Activated gamma-delta T cell (primary cell): ENCODE data around the gene ASB8.
"Not testable (repeated sequence)": the region's sequence is repeated elsewhere in the genome, so short reads cannot be mapped to it uniquely, and the experiment has no call there.

Source experiments
- DNase-seq: peaks from one replicate; lab custom pipeline; 2025; lab: John Stamatoyannopoulos, UW

ASB8 gene

GRCh38 chr12:48142818-48143674 is 14.3 kb downstream of the ASB8 start:
- no peak for DNase-seq

DNA sequence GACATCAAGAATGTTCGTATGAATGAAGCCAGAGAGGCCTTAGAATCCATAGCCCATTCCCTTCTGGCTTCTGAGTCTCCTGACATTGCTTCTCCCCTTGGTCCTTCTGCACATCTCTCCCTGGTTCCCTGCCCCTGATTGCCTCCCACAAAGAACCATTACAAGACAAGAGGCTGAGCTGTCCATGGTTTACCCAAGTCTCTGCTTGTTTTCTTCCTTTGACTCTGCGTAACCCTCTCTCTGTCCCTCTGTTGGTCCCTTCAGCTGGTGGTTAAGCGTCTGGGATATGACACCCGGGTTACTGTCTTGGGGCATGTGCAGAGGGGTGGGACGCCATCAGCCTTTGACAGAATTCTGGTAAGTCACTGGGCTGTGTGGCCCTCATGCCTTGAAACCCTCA is 22.3 kb downstream of the ASB8 start:
- DNase-seq: no peak

GRCh38 chr12:48132826-48133225 is 24.5 kb downstream of the ASB8 start:
- no peak for DNase-seq

DNA sequence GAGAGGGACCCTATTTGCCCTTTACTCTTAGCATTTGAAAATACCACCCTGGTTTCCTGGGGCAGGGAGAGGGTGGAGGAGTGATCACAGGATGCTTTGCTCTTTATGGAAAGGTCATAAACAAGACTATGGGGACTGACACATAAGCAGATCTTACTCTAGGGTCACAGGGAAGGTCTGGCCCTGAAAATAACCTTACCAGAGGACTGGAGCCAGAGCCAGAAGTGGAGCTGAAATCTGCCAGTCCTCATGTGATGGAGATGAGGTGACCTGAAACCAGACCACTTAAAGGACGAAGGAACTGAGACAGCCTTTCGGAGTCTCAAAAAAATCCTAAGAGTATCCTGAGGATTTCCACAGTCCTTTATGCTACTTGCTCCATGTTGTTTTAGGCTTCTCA is 25.8 kb downstream of the ASB8 start:
- DNase-seq: no peak

- DNase-seq: no peak
These were observed 27.9 kb downstream of the ASB8 start for GRCh38 chr12:48129376-48129775.

DNA sequence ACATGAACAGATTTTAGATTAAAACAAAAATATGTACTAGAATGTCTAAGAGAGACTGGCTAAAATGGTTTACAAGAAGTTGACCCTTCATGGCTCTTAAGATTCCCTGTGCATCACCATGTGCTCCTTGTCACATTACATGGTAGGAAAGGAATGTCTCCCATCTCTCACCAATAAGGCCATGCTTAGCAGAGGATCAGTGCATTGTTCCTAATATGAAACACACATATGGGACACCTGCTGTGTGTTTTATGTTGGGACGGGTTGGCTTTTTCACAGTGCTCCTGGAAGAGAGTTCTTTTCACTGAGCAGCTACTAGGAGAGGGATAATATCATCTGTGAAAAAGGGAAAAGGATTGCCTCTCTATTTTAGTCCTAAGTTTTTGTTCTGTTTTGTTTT is 28.5 kb downstream of the ASB8 start:
- no peak for DNase-seq

DNA sequence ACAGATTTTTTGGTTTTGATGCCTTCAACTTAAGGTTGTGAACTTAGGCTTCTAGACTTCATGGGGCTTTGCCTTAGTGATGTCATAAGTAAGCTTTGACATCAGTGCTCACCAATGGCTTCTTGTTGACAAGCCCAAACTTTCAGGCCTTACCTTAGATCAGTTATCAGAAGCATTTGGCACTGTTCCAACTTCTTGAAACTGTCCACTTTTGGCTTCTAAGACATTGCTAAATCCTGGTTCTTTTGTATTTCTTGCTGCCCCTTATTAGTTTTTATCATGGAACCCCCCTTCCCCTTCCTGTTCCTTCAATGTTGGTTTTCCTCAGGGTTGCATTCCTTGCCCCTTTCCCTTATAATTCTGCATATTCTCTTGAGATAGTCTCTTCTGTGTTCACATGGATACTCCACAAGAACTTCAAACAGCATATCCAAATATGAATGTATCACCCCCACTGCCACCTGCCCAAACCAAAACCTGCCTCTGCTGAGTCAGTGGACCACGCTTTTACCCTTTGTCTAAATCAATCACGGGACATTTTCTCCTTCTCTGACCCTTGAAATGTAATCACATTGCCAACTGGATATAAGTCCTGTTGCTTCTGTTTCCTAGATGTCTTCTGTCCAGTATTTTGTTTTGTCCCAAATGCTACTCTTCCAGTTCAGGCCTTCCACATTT is 30.2 kb downstream of the ASB8 start:
- no peak for DNase-seq

GRCh38 chr12:48125985-48126384 is 31.3 kb downstream of the ASB8 start:
- no peak for DNase-seq

- not testable (repeated sequence) for DNase-seq
These were observed 31.8 kb downstream of the ASB8 start for GRCh38 chr12:48125542-48125941.

GRCh38 chr12:48123169-48123568 is 34.1 kb downstream of the ASB8 start:
- no peak for DNase-seq

DNA sequence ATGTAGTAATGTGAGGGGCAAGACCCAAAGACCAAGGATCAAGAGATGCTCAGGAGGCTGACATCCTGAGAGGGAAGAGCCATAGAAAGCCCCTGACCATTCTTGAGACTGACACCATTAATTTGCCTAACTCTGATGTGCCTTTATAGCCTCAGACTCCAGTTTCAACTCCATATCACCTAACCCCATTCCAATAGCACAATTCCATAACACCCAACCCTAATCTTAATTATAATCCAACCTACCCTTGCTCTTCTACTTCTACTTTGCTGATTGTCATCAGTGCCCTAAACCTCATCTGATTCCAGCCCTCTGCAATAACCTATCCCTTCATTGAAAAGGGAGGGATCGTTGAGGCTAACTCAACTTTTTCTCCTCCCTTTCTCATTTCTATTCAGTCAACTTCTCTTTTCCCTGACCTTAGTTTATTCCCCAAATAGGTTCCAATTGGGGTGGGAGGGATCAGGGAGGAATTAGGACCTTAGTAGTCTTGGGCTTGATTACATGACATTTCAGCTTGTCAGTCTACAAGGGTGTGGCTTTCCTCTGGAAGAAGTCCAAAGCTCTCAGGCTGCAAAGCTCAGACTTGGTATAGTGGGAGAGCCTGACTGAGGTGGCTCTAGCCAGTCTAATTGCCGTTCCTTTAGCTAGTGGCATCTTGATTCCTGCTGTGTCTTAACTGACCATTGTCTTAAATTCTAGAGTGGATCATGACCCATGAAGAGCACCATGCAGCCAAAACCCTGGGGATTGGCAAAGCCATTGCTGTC is 35.1 kb downstream of the ASB8 start:
- DNase-seq: no peak

DNA sequence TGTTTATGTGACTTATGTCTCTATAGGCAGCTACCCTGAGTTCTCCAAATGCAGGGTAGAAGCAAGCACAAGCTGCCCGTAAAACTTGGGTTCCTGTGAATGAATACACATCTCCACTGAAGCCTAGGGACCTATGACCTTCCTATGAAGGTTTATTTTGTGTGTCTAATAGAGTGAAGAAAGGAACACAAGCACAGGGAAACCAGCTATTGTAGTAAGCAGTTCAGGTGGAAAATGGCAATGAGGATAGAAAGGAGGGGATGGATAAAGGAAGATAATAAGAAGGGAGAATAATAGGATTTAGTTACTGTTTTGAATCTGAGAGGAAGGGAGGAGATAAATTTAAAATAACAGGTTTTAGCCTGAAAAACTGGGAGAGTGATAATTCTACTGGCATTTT is 35.8 kb downstream of the ASB8 start:
- DNase-seq: no peak

GRCh38 chr12:48119834-48120195 is 37.5 kb downstream of the ASB8 start:
- DNase-seq: no peak

DNA sequence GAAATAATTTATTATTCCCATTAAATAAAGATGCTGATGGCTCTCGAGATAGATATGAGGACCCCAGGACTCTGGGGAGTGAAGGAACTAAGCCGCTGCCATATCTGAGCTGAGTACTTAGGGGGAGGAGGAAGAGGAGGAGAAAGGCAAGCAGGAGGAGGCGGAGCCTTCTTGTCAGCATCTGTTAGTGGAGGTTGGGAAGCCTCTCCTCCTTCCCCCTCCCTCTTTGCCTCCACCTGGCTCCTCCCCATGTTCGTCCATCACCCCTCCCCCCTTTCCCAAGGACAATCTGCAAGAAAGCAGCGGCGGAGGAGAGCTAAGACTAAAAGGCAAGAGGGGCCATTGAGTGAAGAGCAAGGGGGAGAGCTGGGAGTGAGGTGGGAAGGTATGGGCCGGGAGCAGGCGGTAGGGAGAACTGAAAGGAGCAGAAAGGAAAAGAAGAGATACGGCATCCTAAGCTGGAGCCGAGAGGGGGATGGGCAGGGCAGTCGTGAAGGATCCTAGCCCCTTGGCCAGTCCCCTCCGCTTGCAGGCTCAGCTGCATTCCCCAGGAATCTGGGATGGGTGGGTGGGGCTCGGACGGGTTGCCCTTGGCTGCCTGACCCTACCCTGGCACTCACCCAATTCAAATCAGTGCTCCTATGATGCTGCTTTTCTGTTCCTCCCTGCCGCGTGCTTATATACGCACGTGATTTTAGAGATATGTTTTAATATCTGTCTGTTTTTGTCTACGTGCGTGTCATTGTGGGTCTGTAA is 38.1 kb downstream of the ASB8 start, which contains the start of gene PFKM:
Gene PFKM (plus strand): TSS at position 287 of the 756 bp plus-strand sequence. CDS start 3,411 bp downstream, outside the sequence.
- no peak for DNase-seq

GRCh38 chr12:48118284-48118871 is 38.9 kb downstream of the ASB8 start:
- no peak for DNase-seq

DNA sequence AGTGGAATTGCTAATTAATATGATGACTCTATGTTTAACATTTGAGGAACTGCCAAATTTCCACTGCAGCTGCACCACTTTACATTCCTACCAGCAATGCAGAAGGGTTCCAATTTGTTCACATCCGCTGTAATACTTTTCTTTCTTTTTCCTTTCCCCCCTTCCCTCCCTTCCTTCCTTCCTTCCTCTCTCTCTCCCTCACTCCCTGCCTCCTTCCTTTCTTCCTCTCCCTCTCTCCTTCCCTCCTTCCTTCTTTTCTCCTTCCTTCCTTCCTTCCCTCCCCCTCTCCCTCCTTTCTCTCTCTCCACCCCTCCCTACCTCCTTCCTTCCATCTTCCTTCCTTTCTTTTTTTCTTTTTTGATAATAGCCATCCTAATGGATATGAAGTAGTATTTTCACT is 41.4 kb downstream of the ASB8 start:
- DNase-seq: no peak

DNA sequence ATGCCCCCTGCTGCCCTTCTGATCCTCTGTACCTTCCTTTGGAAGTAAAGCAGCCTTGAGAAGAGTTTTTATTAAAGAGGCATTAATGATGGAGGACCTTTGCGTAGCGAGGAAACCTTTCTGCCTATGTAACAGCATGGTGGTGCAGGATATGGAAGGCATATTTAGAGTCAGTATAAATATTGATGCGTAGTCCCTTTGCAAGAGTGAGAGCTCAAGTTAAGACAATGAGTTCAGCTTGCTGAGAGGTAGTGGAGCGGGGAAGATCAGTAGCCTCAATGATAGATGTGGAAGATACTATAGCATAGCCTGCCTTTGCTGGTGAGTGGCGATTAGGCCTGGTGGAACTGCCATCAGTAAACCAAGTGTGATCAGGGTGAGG is 46.0 kb downstream of the ASB8 start:
- not testable (repeated sequence) for DNase-seq

DNA sequence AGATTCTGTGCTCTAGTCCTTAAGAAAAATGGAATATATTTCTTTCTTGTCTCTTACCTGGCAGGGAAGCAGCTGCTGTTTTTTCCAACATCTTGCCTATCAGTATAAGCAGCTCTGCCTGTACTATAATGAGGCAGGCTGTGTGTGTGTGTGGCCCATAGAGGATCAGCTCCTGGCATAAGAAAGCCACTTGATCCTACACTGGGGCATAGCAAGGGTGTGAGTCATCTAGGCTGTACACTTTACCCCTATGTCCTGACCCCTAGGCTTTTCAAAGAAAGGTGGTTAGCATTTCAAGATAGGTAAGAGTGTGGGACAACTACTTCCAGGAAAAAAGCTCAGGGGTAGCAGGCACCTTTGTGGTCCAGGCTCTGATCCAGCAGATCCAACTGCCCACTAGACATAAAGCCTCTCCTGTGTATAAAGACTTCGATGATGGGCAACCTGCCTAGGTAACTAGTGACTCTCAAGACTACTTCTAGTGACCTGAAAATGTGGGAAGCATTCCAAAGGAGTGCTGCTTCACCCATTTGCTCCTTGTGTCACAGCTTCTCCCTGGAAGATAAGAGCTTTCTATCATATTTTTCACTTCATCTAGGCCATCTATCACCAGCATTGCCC is 46.5 kb downstream of the ASB8 start:
- DNase-seq: no peak

GRCh38 chr12:48109424-48109823 is 47.9 kb downstream of the ASB8 start:
- DNase-seq: no peak

DNA sequence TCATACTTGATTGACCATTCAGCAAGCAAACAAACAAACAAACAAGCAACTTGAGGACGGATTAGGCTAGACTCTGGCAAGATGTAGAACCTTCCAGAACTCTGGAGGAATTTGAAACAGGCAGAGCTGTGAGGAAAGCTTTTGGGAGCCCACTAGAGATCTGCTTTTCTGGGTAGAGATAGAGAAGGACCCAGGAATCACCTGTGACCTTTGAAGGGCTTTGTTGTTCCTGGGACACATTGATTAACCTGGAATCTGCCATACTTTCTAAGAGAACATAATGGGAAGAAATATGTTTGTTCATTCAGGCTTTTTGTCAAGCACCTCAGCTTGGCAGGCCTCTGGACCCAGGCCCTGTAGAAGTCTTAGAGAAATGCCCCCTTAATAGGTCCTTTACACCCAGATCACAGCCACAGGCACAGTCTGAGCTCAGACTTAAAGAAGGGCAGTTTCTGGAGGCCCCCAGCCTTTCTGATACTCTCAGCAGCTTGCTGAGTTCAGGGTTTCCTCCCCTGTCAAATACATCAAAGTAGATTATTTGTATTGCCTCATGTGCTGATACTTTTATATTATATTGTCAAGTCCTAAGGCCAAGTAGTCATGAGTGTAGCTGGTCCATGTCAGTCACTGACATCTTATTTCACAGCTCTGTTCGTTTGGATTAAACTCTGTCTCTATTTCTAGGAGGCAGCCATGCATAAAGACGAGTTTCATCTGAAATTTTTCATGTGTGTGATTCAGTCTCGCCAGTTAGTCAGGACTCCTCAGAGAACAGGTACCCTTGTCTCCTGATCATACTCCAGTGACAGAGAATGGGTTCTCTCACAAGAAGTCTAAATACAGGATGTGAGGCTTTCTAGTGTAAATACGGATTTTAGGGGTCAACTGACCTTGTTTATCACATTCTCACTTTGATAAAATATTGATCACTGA is 50.4 kb downstream of the ASB8 start:
- no peak for DNase-seq
